ENCODE data around the gene NXPE4.

DNA sequence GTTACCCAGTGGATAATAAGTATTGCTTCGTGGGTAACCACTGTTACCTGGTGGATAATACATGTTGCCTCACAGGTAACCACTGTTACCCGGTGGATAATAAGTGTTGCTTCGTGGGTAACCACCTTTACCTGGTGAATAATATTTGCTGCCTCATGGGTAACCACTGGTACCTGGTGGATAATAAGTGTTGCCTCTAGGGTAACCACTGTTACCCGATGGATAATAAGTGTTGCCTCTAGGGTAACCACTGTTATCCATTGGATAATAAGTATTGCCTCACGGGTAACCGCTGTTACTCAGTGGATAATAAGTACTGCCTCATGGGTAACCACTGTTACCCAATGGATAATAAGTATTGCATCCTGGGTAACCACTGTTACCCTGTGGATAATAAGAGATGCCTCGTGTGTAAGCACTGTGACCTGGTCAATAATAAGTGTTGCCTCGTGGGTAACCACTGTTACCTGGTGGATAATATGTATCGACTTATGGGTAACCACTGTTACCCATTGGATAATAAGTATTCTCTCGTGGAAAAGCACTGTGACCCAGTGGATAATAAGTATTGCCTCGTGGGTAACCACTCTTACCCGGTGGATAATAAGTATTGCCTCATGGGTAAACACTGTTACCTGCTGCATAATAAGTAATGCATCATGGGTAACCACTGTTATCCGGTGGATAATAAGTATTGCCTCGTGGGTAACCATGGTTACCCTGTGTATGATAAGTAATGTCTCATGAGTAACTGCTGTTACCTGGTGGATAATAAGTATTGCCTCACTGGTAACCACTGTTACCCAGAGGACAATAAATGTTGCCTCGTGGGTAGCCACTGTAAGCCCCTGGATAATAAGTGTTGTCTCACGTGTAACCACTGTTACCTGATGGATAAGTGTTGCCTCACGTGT is 20.1 kb upstream of the NXPE4 start:
- no peak for TF ChIP-seq EZH2 (IDR thresholded peaks at IDR 0.05; ENCODE audit: borderline replicate concordance, insufficient read depth, low read length, poor library complexity, severe bottlenecking)
- no peak for TF ChIP-seq TAF1 (IDR thresholded peaks at IDR 0.05; ENCODE audit: low read depth)
- TF ChIP-seq, protein P1, sequence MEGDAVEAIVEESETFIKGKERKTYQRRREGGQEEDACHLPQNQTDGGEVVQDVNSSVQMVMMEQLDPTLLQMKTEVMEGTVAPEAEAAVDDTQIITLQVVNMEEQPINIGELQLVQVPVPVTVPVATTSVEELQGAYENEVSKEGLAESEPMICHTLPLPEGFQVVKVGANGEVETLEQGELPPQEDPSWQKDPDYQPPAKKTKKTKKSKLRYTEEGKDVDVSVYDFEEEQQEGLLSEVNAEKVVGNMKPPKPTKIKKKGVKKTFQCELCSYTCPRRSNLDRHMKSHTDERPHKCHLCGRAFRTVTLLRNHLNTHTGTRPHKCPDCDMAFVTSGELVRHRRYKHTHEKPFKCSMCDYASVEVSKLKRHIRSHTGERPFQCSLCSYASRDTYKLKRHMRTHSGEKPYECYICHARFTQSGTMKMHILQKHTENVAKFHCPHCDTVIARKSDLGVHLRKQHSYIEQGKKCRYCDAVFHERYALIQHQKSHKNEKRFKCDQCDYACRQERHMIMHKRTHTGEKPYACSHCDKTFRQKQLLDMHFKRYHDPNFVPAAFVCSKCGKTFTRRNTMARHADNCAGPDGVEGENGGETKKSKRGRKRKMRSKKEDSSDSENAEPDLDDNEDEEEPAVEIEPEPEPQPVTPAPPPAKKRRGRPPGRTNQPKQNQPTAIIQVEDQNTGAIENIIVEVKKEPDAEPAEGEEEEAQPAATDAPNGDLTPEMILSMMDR (IDR thresholded peaks at IDR 0.05; ENCODE audit: poor library complexity, severe bottlenecking) = no peak
- TF ChIP-seq, protein P2, sequence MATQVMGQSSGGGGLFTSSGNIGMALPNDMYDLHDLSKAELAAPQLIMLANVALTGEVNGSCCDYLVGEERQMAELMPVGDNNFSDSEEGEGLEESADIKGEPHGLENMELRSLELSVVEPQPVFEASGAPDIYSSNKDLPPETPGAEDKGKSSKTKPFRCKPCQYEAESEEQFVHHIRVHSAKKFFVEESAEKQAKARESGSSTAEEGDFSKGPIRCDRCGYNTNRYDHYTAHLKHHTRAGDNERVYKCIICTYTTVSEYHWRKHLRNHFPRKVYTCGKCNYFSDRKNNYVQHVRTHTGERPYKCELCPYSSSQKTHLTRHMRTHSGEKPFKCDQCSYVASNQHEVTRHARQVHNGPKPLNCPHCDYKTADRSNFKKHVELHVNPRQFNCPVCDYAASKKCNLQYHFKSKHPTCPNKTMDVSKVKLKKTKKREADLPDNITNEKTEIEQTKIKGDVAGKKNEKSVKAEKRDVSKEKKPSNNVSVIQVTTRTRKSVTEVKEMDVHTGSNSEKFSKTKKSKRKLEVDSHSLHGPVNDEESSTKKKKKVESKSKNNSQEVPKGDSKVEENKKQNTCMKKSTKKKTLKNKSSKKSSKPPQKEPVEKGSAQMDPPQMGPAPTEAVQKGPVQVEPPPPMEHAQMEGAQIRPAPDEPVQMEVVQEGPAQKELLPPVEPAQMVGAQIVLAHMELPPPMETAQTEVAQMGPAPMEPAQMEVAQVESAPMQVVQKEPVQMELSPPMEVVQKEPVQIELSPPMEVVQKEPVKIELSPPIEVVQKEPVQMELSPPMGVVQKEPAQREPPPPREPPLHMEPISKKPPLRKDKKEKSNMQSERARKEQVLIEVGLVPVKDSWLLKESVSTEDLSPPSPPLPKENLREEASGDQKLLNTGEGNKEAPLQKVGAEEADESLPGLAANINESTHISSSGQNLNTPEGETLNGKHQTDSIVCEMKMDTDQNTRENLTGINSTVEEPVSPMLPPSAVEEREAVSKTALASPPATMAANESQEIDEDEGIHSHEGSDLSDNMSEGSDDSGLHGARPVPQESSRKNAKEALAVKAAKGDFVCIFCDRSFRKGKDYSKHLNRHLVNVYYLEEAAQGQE (IDR thresholded peaks at IDR 0.05; ENCODE audit: borderline replicate concordance) = no peak
